ENCODE measurements around the gene GRAP2.
A peak's percentile ranks its signal among the peaks of the same experiment; 100 is the strongest.

The GRAP2 gene

GRCh38 chr22:40015358-40015976 is 114.6 kb downstream of the GRAP2 start:
- H3K9me2 ChIP-seq (replicated peaks; ENCODE audit: insufficient read depth, low read length): no peaks in the 10 kb centered on the region
- TF ChIP-seq EZH2phosphoT487 (IDR thresholded peaks at IDR 0.05; ENCODE audit: low read length): no peak
- no peak for TF ChIP-seq EZH2 (optimal IDR thresholded peaks at IDR 0.05; ENCODE audit: low read depth, low read length)
- TF ChIP-seq CTCF (IDR thresholded peaks at IDR 0.05; ENCODE audit: low read length): no peak
- no peak overlapping the region for H3K4me3 ChIP-seq (ENCODE audit: low read length)
- H3K27me3 ChIP-seq (replicated peaks; ENCODE audit: insufficient read depth, low read length): no peaks in the 10 kb centered on the region
- H4K20me1 ChIP-seq (ENCODE audit: insufficient read depth, low read length): no peaks in the 10 kb centered on the region
- no peaks in the 10 kb centered on the region for H3K36me3 ChIP-seq (replicated peaks; ENCODE audit: insufficient read depth, low read length)
- H3K9me3 ChIP-seq (replicated peaks; ENCODE audit: insufficient read depth, low read length): no peaks in the 10 kb centered on the region
- H3K9ac ChIP-seq (ENCODE audit: low read length): no peak overlapping the region
- H3F3A ChIP-seq (ENCODE audit: insufficient read depth, low read length): no peaks in the 10 kb centered on the region
- H3K4me2 ChIP-seq (ENCODE audit: low read depth, low read length): no peak overlapping the region
- no peaks in the 10 kb centered on the region for H3K79me2 ChIP-seq (ENCODE audit: low read length)
- H3K4me1 ChIP-seq (ENCODE audit: low read length): no peaks in the 10 kb centered on the region
- no peak overlapping the region for H3K27ac ChIP-seq (ENCODE audit: low read length)
- H2AFZ ChIP-seq (ENCODE audit: low read length): no peak overlapping the region
- no peak for DNase-seq

GRCh38 chr22:40018051-40018450 is 117.2 kb downstream of the GRAP2 start:
- H4K20me1 ChIP-seq (ENCODE audit: insufficient read depth, low read length): no peaks in the 10 kb centered on the region
- no peaks in the 10 kb centered on the region for H3K9me2 ChIP-seq (replicated peaks; ENCODE audit: insufficient read depth, low read length)
- H3K27me3 ChIP-seq (replicated peaks; ENCODE audit: insufficient read depth, low read length): no peaks in the 10 kb centered on the region; the same call in 1 of the 2 replicates
- DNase-seq: no peak
- no peak overlapping the region for H3K4me2 ChIP-seq (ENCODE audit: low read depth, low read length)
- H3K36me3 ChIP-seq (replicated peaks; ENCODE audit: insufficient read depth, low read length): no peaks in the 10 kb centered on the region
- no peaks in the 10 kb centered on the region for H3K4me1 ChIP-seq (ENCODE audit: low read length)
- no peak overlapping the region for H3K9ac ChIP-seq (ENCODE audit: low read length)
- H2AFZ ChIP-seq (ENCODE audit: low read length): 0 out of 2 replicates have a peak overlapping the region, but pooled peaks have one; percentile 5
- H3K79me2 ChIP-seq (ENCODE audit: low read length): no peaks in the 10 kb centered on the region
- H3K27ac ChIP-seq (ENCODE audit: low read length): no peak overlapping the region
- no peaks in the 10 kb centered on the region for H3K9me3 ChIP-seq (replicated peaks; ENCODE audit: insufficient read depth, low read length)
- TF ChIP-seq EZH2 (optimal IDR thresholded peaks at IDR 0.05; ENCODE audit: low read depth, low read length) (no peak), CTCF (IDR thresholded peaks at IDR 0.05; ENCODE audit: low read length) (no peak), EZH2phosphoT487 (IDR thresholded peaks at IDR 0.05; ENCODE audit: low read length) (no peak)
- no peak overlapping the region for H3K4me3 ChIP-seq (ENCODE audit: low read length)
- H3F3A ChIP-seq (ENCODE audit: insufficient read depth, low read length): no peaks in the 10 kb centered on the region

- Histone ChIP-seq H3K4me3 (ENCODE audit: low read length) (no peak overlapping the region), H3K4me1 (ENCODE audit: low read length) (no peaks in the 10 kb centered on the region)
- DNase-seq: no peak
Measured at GRCh38 chr22:40019100-40019499, 118.2 kb downstream of the GRAP2 start.

More at GRCh38 chr22:40019100-40019499, 118.2 kb downstream of the GRAP2 start:
- H2AFZ ChIP-seq (ENCODE audit: low read length): no peak overlapping the region
- no peak overlapping the region for H3K27ac ChIP-seq (ENCODE audit: low read length)
- no peaks in the 10 kb centered on the region for H4K20me1 ChIP-seq (ENCODE audit: insufficient read depth, low read length)
- no peak overlapping the region for H3K4me2 ChIP-seq (ENCODE audit: low read depth, low read length)
- H3K36me3 ChIP-seq (replicated peaks; ENCODE audit: insufficient read depth, low read length): no peaks in the 10 kb centered on the region
- no peaks in the 10 kb centered on the region for H3K9me3 ChIP-seq (replicated peaks; ENCODE audit: insufficient read depth, low read length)
- no peaks in the 10 kb centered on the region; the same call in 1 of the 2 replicates for H3K27me3 ChIP-seq (replicated peaks; ENCODE audit: insufficient read depth, low read length)
- TF ChIP-seq EZH2phosphoT487 (IDR thresholded peaks at IDR 0.05; ENCODE audit: low read length) (no peak), EZH2 (optimal IDR thresholded peaks at IDR 0.05; ENCODE audit: low read depth, low read length) (no peak), CTCF (IDR thresholded peaks at IDR 0.05; ENCODE audit: low read length) (no peak)
- no peaks in the 10 kb centered on the region for H3K79me2 ChIP-seq (ENCODE audit: low read length)
- no peaks in the 10 kb centered on the region for H3F3A ChIP-seq (ENCODE audit: insufficient read depth, low read length)
- H3K9me2 ChIP-seq (replicated peaks; ENCODE audit: insufficient read depth, low read length): no peaks in the 10 kb centered on the region
- no peak overlapping the region for H3K9ac ChIP-seq (ENCODE audit: low read length)
